ENCODE results near the gene ADAM8.
"Not testable (repeated sequence)": the region's sequence is repeated elsewhere in the genome, so short reads cannot be mapped to it uniquely, and the experiment has no call there.

The ADAM8 gene

DNA sequence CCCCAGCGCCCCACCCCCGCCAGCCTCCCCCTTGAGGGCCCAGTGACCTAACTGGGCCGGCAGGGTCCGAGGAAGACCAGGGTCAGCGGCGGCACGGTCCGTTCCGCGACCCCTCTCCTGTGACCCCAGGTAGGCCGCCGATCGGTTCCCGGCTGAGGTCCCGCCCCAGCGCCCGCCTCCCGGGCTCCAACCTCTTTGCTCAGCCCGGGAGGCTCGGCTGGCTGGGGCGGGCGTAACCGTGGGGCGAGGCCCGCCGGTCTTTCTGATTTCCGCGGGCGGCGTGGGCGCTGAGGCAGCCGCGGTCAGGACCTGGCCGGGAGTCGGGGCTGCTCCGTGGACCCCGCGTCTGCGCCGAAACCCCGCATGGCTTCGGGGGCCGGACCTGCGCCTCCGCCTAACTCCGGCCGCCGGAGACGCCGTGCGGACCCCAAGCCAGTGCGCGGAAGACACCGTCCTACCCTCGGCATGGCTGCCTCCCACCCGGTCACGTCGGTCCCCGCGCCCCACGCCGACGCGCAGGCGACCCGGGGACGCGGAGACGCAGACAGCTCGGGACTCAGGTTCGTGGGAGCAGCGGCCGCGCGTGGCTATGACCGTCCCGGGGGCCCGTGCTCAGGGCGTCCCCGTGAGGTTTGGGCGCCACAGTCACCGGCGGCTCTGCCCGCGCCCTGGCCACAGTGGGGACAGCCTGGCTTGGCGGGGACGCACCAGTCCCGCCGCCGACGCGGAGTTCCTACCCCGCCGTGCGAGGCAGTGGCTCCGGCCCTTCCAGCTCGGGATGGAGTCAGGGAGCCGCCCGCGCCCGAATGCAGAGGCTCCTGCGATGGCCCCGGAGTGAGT, 40.0 kb downstream of the ADAM8 start:
- no peak for ATAC-seq (replicated peaks)
- peak overlapping the region in 1 of 2 donors; percentile 30 for H3K4me3 Mint-ChIP-seq
- H3K4me1 Mint-ChIP-seq, result peaks cover 22 to 49% of the 10 kb centered on the region in 2 donors

DNA sequence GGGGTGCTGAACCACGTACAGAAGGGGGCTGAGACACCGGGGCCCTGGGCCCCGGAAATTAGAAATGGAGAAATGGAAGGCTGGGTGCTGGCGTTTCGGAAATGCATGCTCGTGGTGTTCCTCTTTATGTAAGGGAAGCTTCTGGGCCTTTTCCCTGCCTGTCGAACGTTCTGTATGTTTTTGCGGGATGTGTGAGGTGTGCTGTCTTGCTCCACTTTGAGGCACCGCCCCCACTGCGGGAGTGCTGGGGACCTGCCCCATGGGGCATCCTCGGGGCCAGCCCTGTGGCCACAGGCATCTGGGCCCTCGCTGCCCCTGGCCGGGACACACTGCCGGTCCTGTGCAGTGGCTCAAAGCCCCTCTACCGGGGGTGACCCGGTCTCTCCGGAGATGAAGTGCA, 40.7 kb downstream of the ADAM8 start:
- ATAC-seq (replicated peaks) (no peak), DNase-seq (no peak)
- peaks cover 37 to 66% of the 10 kb centered on the region in 2 donors for H3K27me3 Mint-ChIP-seq
- H3K4me3 Mint-ChIP-seq, result peak overlapping the region; percentile 36 to 74
- peak overlapping the region; percentile 65 for H3K27ac Mint-ChIP-seq
- H3K9me3 Mint-ChIP-seq, result no peaks in the 10 kb centered on the region
- H3K36me3 Mint-ChIP-seq, result no peaks in the 10 kb centered on the region
- peaks cover 19 to 48% of the 10 kb centered on the region in 2 donors for H3K4me1 Mint-ChIP-seq

More for the DNA sequence above, 40.0 kb downstream of the ADAM8 start:
- Mint-ChIP-seq H3K27ac (no peak overlapping the region), H3K36me3 (no peaks in the 10 kb centered on the region), H3K27me3 (peaks cover 30 to 59% of the 10 kb centered on the region in 2 donors), H3K9me3 (no peaks in the 10 kb centered on the region)
- no peak for DNase-seq

DNA sequence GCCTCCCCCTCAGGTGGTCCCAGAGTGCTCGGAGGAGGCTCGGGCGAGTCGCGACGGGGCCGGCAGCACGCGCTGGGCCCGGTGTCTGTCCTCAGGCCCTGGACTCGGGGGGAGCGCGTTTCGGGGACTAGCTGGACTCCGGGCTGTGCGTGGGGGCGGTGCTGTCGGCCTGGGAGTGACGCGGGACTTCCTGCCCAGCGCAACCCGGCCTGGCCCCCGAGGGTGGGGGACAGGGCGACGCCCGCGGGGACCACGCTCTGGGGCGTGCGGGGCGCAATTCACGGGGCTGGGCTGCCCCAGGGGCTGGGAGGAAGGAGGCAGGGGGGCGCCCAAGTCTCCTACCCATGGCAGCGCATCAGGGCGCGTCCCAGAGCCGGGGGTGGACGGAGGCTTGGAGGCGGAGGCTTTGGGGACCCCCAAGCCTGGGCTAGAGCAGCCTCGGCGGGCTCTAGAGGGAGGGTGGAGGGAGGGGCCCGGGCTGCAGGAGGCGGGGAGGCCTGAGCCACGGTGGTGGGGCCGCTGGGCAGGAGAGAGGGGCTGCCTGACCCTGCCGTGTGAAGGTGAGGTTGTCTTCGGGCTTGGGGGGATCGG, 41.3 kb downstream of the ADAM8 start:
- H3K27me3 Mint-ChIP-seq, result peaks cover 37 to 71% of the 10 kb centered on the region in 2 donors
- peak overlapping the region; percentile 69 to 74 for H3K4me3 Mint-ChIP-seq
- H3K27ac Mint-ChIP-seq, result peak overlapping the region; percentile 69
- DNase-seq (no peak), ATAC-seq (replicated peaks) (no peak)
- no peaks in the 10 kb centered on the region for H3K9me3 Mint-ChIP-seq
- no peaks in the 10 kb centered on the region for H3K36me3 Mint-ChIP-seq
- peaks cover 17 to 42% of the 10 kb centered on the region in 2 donors for H3K4me1 Mint-ChIP-seq

DNA sequence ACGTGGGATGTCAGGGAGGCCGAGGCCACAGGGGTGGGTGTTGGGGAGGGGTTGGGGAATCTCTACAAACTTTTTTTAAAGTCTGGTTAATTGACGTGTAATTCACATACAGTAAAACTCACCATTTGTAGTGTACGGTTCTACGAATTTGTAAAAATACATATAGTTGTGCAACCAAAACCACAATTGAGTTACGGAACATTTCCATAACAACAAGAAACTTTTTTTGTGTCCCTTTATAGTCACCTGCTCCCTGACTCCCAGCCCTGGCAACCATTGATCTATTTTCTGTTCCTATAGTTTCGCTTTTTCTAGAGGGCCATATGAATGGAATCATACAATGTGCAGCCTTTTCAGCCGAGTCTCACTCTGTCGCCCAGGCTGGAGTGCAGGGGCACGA, 41.9 kb downstream of the ADAM8 start:
- H3K27ac Mint-ChIP-seq, result peak overlapping the region; percentile 69
- H3K27me3 Mint-ChIP-seq, result peaks cover 37 to 72% of the 10 kb centered on the region in 2 donors
- H3K36me3 Mint-ChIP-seq; H3K9me3 Mint-ChIP-seq; DNase-seq; ATAC-seq (replicated peaks): not testable (repeated sequence)
- H3K4me1 Mint-ChIP-seq, result peaks cover 17 to 38% of the 10 kb centered on the region in 2 donors
- H3K4me3 Mint-ChIP-seq, result peak overlapping the region; percentile 69 to 74

DNA sequence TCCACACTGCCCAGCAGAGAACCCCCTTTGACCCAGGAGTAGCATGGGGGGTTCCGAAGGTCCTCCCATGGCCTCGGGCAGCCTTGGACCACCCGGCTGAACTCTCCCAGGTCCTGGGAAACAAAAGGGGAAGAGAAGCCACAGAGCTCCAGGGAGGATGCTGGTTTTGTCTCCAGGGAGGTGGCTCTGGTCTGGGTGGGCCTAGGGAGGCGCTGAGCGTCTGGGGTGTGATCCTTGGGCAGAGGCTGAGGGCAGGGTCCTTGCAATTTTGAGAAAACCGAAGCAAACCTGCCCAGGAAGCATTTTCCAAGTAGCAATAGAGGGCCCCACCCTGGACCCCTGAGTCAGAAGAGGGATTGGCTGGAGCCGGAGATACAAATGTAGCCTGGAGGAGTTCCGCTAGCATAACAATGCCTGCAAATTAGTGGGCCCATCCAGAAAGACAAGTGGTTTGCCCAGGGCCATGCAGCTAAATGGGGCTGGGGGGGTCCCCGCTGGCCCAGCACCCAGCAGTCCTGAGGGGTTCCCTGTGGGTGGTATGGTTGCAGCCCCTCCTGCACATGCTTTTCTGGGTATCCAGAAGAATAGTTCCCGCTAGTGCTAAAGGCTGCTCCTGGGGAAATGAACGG, 44.6 kb downstream of the ADAM8 start:
- no peak for DNase-seq
- peaks cover 17 to 29% of the 10 kb centered on the region in 2 donors for H3K4me1 Mint-ChIP-seq
- peaks cover 41 to 71% of the 10 kb centered on the region in 2 donors for H3K27me3 Mint-ChIP-seq
- H3K27ac Mint-ChIP-seq, result no peak overlapping the region
- no peak overlapping the region for H3K4me3 Mint-ChIP-seq
- H3K36me3 Mint-ChIP-seq, result peaks cover 1 to 3% of the 10 kb centered on the region in 2 donors
- ATAC-seq (replicated peaks), result no peak
- H3K9me3 Mint-ChIP-seq, result no peaks in the 10 kb centered on the region

DNA sequence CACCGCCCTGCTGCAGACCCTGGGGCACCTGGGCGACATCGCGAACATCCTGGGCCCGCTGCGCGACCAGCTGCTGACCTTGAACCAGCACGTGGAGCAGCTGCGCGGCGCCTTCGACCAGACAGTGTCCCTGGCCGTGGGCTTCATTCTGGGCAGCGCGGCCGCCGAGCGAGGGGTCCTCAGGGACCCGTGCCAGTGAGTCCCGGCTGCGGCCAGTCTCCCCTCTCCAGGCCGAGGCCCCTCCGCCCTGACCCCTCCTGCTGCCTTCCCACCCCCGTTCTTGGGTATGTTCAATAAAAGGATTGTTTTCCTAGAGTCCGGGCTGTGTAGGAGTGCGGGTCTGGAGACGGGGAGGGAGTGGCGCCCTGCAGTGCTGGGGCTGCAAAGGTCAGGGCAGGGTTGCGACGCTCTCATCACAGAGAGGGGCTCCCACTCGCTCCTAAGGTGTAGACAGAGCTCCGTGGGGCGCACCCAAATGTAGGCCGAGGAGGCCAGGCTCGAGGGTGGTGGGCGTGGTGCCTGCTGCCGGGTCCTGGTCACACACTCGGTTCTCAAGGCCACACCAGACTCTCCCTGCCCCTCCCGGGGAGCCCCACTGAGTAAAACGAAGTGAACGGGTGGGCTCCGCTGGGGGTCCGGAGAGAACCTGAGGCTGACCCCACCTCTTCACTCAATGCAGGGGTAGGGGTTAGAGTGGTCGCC, 45.3 kb downstream of the ADAM8 start:
- H3K27ac Mint-ChIP-seq, result peak overlapping the region; percentile 73
- peak overlapping the region; percentile 65 to 69 for H3K4me3 Mint-ChIP-seq
- no peak for DNase-seq

DNA sequence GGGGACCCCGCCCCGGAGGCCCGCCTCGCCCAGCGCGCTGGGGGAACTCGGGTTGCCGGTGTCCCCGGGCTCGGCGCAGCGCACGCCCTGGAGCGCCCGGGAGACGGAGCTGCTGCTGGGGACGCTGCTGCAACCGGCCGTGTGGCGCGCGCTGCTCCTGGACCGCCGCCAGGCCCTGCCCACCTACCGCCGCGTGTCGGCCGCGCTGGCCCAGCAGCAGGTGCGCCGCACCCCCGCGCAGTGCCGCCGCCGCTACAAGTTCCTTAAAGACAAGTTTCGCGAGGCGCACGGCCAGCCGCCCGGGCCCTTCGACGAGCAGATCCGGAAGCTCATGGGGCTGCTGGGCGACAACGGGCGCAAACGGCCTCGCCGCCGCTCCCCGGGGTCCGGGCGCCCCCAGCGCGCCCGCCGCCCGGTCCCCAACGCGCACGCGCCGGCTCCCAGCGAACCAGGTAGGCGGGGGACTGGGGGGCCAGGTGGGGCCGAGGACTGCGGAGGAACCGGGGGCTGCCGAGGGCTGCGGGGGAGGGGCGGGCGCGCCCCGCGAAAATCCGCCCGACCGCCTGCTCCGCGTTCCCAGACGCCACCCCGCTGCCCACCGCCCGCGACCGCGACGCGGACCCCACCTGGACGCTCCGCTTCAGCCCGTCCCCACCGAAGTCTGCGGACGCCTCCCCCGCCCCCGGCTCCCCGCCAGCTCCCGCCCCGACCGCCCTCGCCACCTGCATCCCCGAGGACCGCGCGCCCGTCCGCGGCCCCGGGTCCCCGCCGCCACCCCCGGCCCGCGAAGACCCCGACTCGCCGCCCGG, 46.1 kb downstream of the ADAM8 start:
- H3K9me3 Mint-ChIP-seq, result no peaks in the 10 kb centered on the region
- peak; percentile 51 to 63 for ATAC-seq (replicated peaks)
- H3K4me3 Mint-ChIP-seq, result peak overlapping the region; percentile 73 to 82
- no peak overlapping the region for H3K27ac Mint-ChIP-seq
- H3K36me3 Mint-ChIP-seq, result peaks cover 1 to 3% of the 10 kb centered on the region in 2 donors
- peaks cover 25 to 38% of the 10 kb centered on the region in 2 donors for H3K4me1 Mint-ChIP-seq
- peak; percentile 43 for DNase-seq
- H3K27me3 Mint-ChIP-seq, result peaks cover 49 to 81% of the 10 kb centered on the region in 2 donors

More for the DNA sequence above, 45.3 kb downstream of the ADAM8 start:
- no peak for ATAC-seq (replicated peaks)
- Mint-ChIP-seq H3K9me3 (no peaks in the 10 kb centered on the region), H3K36me3 (peaks cover 1 to 3% of the 10 kb centered on the region in 2 donors), H3K27me3 (peaks cover 48 to 78% of the 10 kb centered on the region in 2 donors), H3K4me1 (peaks cover 21 to 35% of the 10 kb centered on the region in 2 donors)

DNA sequence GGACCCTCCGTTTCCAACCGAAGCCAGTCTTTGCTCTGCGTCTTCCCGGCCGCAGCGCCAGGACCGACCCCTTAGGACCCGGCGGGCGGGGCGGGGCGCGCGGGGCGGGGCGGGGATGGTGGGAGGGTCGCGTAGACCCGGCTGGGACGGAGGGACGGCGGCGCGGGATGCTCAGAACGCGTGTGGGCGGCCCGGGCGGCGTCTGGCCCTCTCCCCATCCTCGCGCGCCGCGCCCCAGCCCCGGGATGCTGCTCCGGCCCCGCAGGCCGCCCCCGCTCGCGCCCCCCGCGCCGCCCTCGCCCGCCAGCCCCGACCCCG, 46.7 kb downstream of the ADAM8 start, which contains the start of gene UTF1:
TSS of gene UTF1 (plus strand) at position 174 of the 318 bp plus-strand sequence. CDS start at position 246, 72 bp downstream.
- no peak for ATAC-seq (replicated peaks)
- Mint-ChIP-seq H3K4me1 (peaks cover 28 to 37% of the 10 kb centered on the region in 2 donors), H3K9me3 (no peaks in the 10 kb centered on the region), H3K36me3 (peaks cover 1 to 3% of the 10 kb centered on the region in 2 donors), H3K27ac (peak within 1 kb of the TSS; percentile 89), H3K27me3 (peaks cover 50 to 82% of the 10 kb centered on the region in 2 donors), H3K4me3 (peak within 1 kb of the TSS; percentile 82)
- no peak for DNase-seq

DNA sequence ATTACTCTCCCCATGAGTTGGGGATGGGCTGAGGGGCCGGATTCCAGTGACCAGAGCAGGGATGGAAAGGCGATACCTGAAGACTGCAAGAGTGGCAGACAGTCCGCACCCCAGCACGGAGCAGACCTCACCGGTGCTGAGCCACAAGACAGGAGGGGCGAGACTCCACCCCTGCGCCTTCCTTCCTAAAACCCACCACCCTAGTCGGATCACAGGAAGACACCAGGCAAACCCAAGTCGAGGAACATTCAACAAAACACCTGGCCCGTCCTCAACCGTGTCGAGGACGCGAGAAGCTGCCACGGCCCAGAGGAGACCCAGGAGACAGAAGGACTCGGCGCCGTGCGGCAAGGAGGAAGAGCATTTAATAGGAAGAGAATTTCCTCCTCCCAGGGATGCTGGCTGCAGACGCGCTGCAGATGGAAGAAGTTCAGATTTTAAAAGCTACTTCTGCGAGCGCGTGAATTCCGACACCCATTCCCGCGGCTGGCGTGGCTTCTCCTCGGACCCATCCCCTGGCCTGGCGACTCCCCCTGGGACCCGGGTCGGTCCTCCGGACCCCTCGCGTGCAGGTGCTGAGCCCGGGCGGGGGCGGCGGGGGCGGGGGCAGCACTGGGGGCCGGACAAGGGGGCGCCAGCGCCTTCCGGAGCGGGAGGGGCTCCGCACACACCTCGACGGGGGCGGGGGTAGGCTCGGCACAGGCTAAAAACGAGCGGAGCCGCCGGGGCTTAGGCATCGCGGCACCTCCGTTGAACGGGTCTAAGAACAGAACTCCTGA, 47.2 kb downstream of the ADAM8 start:
- Mint-ChIP-seq H3K36me3 (peaks cover 1 to 3% of the 10 kb centered on the region in 2 donors), H3K27ac (peak overlapping the region; percentile 89), H3K4me3 (peak overlapping the region; percentile 48 to 82), H3K4me1 (peaks cover 26 to 36% of the 10 kb centered on the region in 2 donors), H3K9me3 (no peaks in the 10 kb centered on the region), H3K27me3 (peaks cover 50 to 83% of the 10 kb centered on the region in 2 donors)
- ATAC-seq (replicated peaks) (no peak), DNase-seq (no peak)

DNA sequence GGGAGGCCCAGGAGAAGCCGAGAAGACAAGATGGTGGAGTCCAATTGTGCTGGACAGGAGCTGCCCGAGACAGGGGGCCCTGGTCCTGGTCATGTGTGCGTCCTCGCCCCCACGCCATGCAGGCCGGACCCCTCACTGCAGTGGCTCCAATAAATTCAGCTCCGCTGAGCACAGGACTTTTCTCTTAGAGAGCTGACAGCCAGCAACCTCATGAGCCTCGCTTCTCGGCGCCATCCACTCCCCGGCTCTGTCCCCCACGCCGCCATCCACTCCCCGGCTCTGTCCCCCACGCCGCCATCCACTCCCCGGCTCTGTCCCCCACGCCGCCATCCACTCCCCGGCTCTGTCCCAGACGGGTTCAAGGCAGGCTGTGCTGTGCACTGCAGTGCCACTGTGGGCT, 49.4 kb downstream of the ADAM8 start:
- peaks cover 26 to 36% of the 10 kb centered on the region in 2 donors for H3K4me1 Mint-ChIP-seq
- ATAC-seq (replicated peaks) (no peak), DNase-seq (no peak)
- no peak overlapping the region for H3K27ac Mint-ChIP-seq
- H3K27me3 Mint-ChIP-seq, result peaks cover 54 to 77% of the 10 kb centered on the region in 2 donors
- H3K36me3 Mint-ChIP-seq, result peaks cover 3% of the 10 kb centered on the region in 2 donors
- no peaks in the 10 kb centered on the region for H3K9me3 Mint-ChIP-seq
- H3K4me3 Mint-ChIP-seq, result no peak overlapping the region

DNA sequence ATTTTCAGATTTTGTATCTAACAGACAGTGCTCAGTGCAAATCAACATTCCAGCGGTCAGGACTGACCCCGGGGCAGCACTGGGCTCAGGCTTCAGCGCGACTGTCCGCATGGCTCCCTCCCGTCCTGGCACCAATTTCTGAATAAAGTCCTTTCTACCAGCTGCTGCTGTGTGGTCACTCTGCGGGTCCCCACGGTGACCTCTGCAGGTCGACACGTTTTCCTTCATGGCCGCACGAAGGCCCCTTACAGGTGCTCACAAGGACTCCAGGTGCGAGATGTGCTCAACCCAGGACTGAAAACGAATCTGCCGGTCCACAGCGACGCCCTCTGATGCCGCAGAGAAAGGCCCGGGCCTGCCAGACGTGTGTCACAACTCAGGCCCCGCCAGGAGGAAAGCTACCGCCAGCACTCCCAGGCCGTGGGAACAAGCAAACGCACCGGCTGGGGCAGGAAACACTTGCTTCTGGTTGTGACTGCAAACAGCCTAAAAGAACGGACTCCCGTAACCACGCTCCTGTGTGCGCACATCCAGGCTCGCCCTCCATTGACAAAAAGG, 50.3 kb downstream of the ADAM8 start:
- Mint-ChIP-seq H3K27ac (no peak overlapping the region), H3K27me3 (peaks cover 48 to 73% of the 10 kb centered on the region in 2 donors), H3K36me3 (peaks cover 3% of the 10 kb centered on the region in 2 donors), H3K9me3 (no peaks in the 10 kb centered on the region), H3K4me3 (peak overlapping the region in 1 of 2 donors; percentile 59), H3K4me1 (peaks cover 24 to 30% of the 10 kb centered on the region in 2 donors)
- ATAC-seq (replicated peaks) (peak; percentile 48 to 59), DNase-seq (no peak)

DNA sequence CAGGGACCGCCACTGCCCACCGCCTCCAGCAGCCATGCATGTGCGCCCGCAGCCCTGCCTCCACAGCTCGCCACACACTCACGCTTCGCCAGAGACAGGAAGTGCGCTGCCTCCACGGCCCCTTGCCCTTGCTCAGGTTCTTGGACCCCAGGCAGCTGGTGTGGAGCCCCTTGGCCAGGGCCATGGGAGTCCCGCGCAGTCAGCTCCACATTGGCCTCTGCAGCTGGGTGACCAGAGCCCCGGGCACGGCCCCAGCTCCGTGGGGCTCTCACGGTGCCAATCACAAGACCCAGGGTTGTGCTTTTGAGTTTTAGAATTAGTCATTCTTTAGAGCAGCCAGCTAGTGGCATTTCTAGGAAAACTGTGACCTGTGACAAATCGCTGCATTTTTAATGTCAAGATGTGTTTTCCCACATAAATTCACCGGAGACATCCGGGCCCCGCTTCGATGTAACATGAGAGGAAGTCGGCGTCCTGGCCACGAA, 50.9 kb downstream of the ADAM8 start:
- peak; percentile 66 to 67 for ATAC-seq (replicated peaks)
- H3K4me1 Mint-ChIP-seq, result peaks cover 24 to 27% of the 10 kb centered on the region in 2 donors
- H3K4me3 Mint-ChIP-seq, result peak overlapping the region; percentile 51 to 59
- H3K27ac Mint-ChIP-seq, result peak overlapping the region; percentile 47
- H3K36me3 Mint-ChIP-seq, result peaks cover 3 to 5% of the 10 kb centered on the region in 2 donors
- H3K9me3 Mint-ChIP-seq, result no peaks in the 10 kb centered on the region
- DNase-seq, result no peak
- peaks cover 51 to 74% of the 10 kb centered on the region in 2 donors for H3K27me3 Mint-ChIP-seq
